Neural progenitor cell (in vitro differentiated cells): Measurements from ENCODE around the gene CDC26. TPM values are rescaled to one million over a fixed set of nuclear protein-coding genes. Genes with fewer than 3 reads are reported as not detected.

Experiments
- DNase-seq: peaks from one replicate; pipeline ENCODE4 v3.0.0-alpha.2; 2016; ENCODE audit warnings: low spot score
- H2AFZ ChIP-seq: fragments of 200-600 bp; sonication (generic); replicated peaks from 2 replicates; pipeline ENCODE4 v1.6.1; 2016; ENCODE audit warnings: antibody characterized with exemption
- H3F3A ChIP-seq: fragments of 200-600 bp; sonication (generic); 2 replicates; pipeline ENCODE4 v1.6.1; 2016; ENCODE audit warnings: antibody characterized with exemption, low read depth
- H3K27ac ChIP-seq: fragments of 200-600 bp; sonication (generic); 2 replicates; pipeline ENCODE4 v1.5.1; 2016; ENCODE audit warnings: mild to moderate bottlenecking
- H3K27me3 ChIP-seq: fragments of 200-600 bp; sonication (generic); 2 replicates; pipeline ENCODE4 v1.6.1; 2016; ENCODE audit warnings: mild to moderate bottlenecking, moderate library complexity
- H3K36me3 ChIP-seq: fragments of 200-600 bp; sonication (generic); 2 replicates; pipeline ENCODE4 v1.5.1; 2016
- H3K4me1 ChIP-seq: fragments of 200-600 bp; sonication (generic); 2 replicates; pipeline ENCODE4 v1.6.1; 2016; ENCODE audit warnings: mixed run types
- H3K4me2 ChIP-seq: fragments of 200-600 bp; sonication (generic); 2 replicates; pipeline ENCODE4 v1.6.1; 2016
- H3K4me3 ChIP-seq: fragments of 200-600 bp; sonication (generic); 2 replicates; pipeline ENCODE4 v1.5.1; 2016
- H3K79me2 ChIP-seq: fragments of 200-600 bp; sonication (generic); 2 replicates; pipeline ENCODE4 v1.6.1; 2016; ENCODE audit warnings: low read depth
- H3K9ac ChIP-seq: fragments of 200-600 bp; sonication (generic); 2 replicates; pipeline ENCODE4 v1.6.1; 2016
- H3K9me3 ChIP-seq: fragments of 200-600 bp; sonication (generic); 2 replicates; pipeline ENCODE4 v1.5.1; 2016; ENCODE audit warnings: low read depth
- H4K20me1 ChIP-seq: fragments of 200-600 bp; sonication (generic); 2 replicates; pipeline ENCODE4 v1.6.1; 2016; ENCODE audit warnings: low read depth
- H3K27ac Mint-ChIP-seq: 3 replicates; pipeline ENCODE4 v1.8.0; 2021; ENCODE audit warnings: mixed read lengths
- H3K27me3 Mint-ChIP-seq: 2 replicates; pipeline ENCODE4 v1.8.0; 2022; ENCODE audit warnings: low read depth, mild to moderate bottlenecking, inconsistent platforms, moderate library complexity, mixed read lengths; ENCODE audit not compliant: insufficient read depth
- H3K36me3 Mint-ChIP-seq: 3 replicates; pipeline ENCODE4 v1.8.0; 2021; ENCODE audit warnings: mixed read lengths
- H3K4me1 Mint-ChIP-seq: 3 replicates; pipeline ENCODE4 v1.8.0; 2021; ENCODE audit warnings: mixed read lengths
- H3K4me3 Mint-ChIP-seq: 3 replicates; pipeline ENCODE4 v1.8.0; 2021; ENCODE audit warnings: mild to moderate bottlenecking, moderate library complexity, mixed read lengths
- H3K9me3 Mint-ChIP-seq: 3 replicates; pipeline ENCODE4 v1.8.0; 2020; ENCODE audit warnings: mixed read lengths
- EZH2 ChIP-seq: fragments of 200-600 bp; sonication (generic); IDR thresholded peaks from 2 replicates; pipeline ENCODE4 v1.6.1; 2017; ENCODE audit warnings: antibody characterized with exemption, mild to moderate bottlenecking, moderate library complexity
- EZH2phosphoT487 ChIP-seq: fragments of 200-600 bp; sonication (generic); IDR thresholded peaks from 2 replicates; pipeline ENCODE4 v1.6.1; 2017; ENCODE audit warnings: antibody characterized with exemption
- total RNA-seq: library from RNA; depleted of rRNA; stranded (reverse); fragments of >200 nt; gene quantifications from 2 replicates; pipeline ENCODE4 v1.2.3, GENCODE V29; 2015; ENCODE audit warnings: low replicate concordance
- TF ChIP-seq, protein P1 (sequence below): fragments of 200-600 bp; sonication (generic); IDR thresholded peaks from 2 replicates; pipeline ENCODE4 v1.5.1; 2017; ENCODE audit warnings: antibody characterized with exemption, mild to moderate bottlenecking

Gene CDC26
- 45.6 and 94.4 TPM in 2 replicates for total RNA-seq

DNA sequence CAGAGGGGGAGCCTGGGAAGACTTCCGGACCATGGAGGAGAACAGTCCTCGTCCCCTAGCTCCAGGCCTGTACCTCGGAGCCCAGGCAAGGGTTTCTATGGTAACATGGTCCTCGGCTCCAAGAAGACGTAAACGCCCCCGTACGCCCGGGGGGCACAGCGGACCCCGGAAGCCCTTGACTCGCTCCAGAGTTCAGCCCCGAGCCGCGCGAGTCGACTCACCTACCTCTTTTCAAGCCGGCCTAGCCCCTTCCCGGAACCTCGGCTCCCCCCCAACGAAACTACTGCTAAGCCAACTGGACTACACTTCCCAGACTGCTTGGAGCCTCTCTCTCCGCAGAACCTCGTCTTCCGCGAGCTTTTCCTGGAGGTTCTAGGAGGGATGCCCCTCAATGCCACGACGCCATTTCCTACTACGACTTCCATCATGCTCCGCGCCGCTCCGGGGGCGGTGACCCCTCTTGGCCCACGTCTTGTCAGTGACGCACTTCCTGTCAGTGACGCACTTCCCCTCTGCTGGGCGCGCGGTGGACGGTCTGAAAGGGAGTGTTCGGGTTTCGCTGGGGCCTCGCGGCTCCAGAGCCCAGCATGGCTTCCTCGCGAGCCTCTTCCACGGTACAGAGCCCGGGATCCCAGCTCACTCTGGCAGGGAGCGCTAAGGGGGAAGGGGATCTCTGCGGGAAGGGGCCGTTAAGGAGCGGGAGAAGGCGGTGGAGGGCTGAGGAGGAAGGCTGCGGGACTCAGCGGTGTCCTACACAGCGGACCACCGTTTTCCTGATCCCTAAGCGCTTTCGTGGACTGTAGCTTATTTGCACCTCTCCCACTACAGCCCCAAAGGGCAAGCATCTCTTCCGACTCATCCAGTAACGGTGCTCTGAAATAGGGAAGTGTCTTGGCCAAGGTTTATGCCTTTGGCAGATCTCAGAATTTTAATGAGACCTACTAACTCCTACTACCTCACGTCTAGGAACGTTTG lies at the start of gene CDC26, which contains the start of gene PRPF4:
TSS of gene CDC26 (minus strand) at position 416 of the 975 bp plus-strand sequence. CDS start 3,065 bp downstream, outside the sequence.
TSS of gene PRPF4 (plus strand) at position 502 of the 975 bp plus-strand sequence. CDS start at position 588, 86 bp downstream.
- Mint-ChIP-seq H3K4me1 (peaks cover 9% of the 10 kb centered on the region), H3K27ac (no peak within 1 kb of the TSS), H3K27me3 (no peaks in the 10 kb centered on the region), H3K9me3 (no peaks in the 10 kb centered on the region), H3K36me3 (peaks cover 27% of the 10 kb centered on the region), H3K4me3 (no peak within 1 kb of the TSS)
- Histone ChIP-seq H3K27me3 (no peaks in the 10 kb centered on the region), H3K27ac (peak within 1 kb of the TSS; percentile 50), H3K4me3 (peak within 1 kb of the TSS; percentile 86), H3K4me1 (peaks cover 16% of the 10 kb centered on the region), H3K36me3 (peaks cover 16% of the 10 kb centered on the region), H3K4me2 (peak within 1 kb of the TSS; percentile 88), H3K9me3 (no peaks in the 10 kb centered on the region), H3K9ac (peak within 1 kb of the TSS; percentile 90), H3K79me2 (peaks cover 45% of the 10 kb centered on the region), H2AFZ (peak within 1 kb of the TSS; percentile 78), H3F3A (peaks cover 7% of the 10 kb centered on the region), H4K20me1 (peaks cover 13% of the 10 kb centered on the region)
- TF ChIP-seq EZH2phosphoT487 (no peak), EZH2 (no peak)
- TF ChIP-seq, protein P1, sequence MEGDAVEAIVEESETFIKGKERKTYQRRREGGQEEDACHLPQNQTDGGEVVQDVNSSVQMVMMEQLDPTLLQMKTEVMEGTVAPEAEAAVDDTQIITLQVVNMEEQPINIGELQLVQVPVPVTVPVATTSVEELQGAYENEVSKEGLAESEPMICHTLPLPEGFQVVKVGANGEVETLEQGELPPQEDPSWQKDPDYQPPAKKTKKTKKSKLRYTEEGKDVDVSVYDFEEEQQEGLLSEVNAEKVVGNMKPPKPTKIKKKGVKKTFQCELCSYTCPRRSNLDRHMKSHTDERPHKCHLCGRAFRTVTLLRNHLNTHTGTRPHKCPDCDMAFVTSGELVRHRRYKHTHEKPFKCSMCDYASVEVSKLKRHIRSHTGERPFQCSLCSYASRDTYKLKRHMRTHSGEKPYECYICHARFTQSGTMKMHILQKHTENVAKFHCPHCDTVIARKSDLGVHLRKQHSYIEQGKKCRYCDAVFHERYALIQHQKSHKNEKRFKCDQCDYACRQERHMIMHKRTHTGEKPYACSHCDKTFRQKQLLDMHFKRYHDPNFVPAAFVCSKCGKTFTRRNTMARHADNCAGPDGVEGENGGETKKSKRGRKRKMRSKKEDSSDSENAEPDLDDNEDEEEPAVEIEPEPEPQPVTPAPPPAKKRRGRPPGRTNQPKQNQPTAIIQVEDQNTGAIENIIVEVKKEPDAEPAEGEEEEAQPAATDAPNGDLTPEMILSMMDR: no peak
- DNase-seq: peak; percentile 99

DNA sequence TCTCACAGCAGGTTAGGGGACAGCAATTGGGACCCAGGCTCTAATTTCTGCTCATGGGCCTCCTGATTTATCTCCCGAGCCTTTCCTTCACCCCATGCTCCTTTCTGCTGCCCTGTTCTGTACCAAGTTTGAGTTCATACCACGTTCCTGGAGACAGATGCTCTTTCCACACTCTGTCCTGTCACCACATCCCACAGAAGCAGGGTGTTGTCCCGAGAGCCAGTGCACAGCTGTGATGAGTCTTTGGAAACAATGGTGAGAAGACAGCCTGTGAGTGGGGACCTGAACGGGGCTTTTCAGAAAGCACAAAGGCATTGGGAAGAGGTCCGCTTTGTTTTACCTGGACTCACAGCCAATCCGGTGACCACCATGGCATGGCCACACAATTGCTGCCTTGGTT lies 47.3 kb upstream of the CDC26 start:
- Histone ChIP-seq H3K4me3 (no peak overlapping the region), H3K4me2 (no peak overlapping the region), H3K36me3 (no peaks in the 10 kb centered on the region), H3F3A (no peaks in the 10 kb centered on the region), H3K79me2 (no peaks in the 10 kb centered on the region), H3K27me3 (no peaks in the 10 kb centered on the region), H3K27ac (no peak overlapping the region), H2AFZ (no peak overlapping the region), H3K9ac (no peak overlapping the region), H3K9me3 (no peaks in the 10 kb centered on the region), H3K4me1 (no peaks in the 10 kb centered on the region), H4K20me1 (no peaks in the 10 kb centered on the region)
- Mint-ChIP-seq H3K9me3 (no peaks in the 10 kb centered on the region), H3K27ac (no peak overlapping the region), H3K36me3 (peaks cover 5% of the 10 kb centered on the region), H3K4me1 (no peaks in the 10 kb centered on the region), H3K27me3 (no peaks in the 10 kb centered on the region), H3K4me3 (no peak overlapping the region)
- no peak for TF ChIP-seq EZH2
- TF ChIP-seq, protein P1: no peak
- TF ChIP-seq EZH2phosphoT487: no peak
- DNase-seq: no peak

DNA sequence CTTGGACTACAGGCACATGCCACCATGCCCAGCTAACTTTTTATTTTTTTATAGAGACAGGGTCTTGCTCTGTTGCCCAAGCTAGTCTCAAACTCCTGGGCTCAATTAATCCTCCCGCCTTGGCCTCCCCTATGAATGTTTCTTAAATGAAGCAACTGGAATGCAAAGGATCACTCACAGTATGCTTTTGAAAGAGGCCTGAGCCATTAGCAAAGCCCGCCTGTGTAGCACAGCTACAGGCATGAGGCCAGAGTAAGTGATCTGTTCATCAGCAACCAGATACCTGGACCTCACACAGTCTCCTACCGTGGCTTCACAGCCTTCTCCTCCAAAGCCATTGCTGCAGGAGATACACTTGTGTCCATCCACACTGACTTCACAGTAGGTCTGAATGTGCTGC lies 44.7 kb upstream of the CDC26 start:
- H3K27ac ChIP-seq: no peak overlapping the region

More for the DNA sequence above, 44.7 kb upstream of the CDC26 start:
- peaks cover 7% of the 10 kb centered on the region for H3K36me3 Mint-ChIP-seq
- no peaks in the 10 kb centered on the region for H3K27me3 Mint-ChIP-seq
- H3K27ac Mint-ChIP-seq: no peak overlapping the region
- H3K9me3 Mint-ChIP-seq: no peaks in the 10 kb centered on the region
- Histone ChIP-seq H3K4me3 (no peak overlapping the region), H3K9me3 (no peaks in the 10 kb centered on the region), H3K36me3 (no peaks in the 10 kb centered on the region), H3K9ac (no peak overlapping the region), H4K20me1 (no peaks in the 10 kb centered on the region), H3F3A (no peaks in the 10 kb centered on the region), H3K4me1 (no peaks in the 10 kb centered on the region), H3K4me2 (no peak overlapping the region), H3K27me3 (no peaks in the 10 kb centered on the region), H2AFZ (no peak overlapping the region), H3K79me2 (no peaks in the 10 kb centered on the region)
- no peak for DNase-seq
- H3K4me1 Mint-ChIP-seq: peaks cover 9% of the 10 kb centered on the region
- no peak overlapping the region for H3K4me3 Mint-ChIP-seq
- TF ChIP-seq EZH2: no peak
- TF ChIP-seq, protein P1: no peak
- TF ChIP-seq EZH2phosphoT487: no peak
